ENCODE data around the gene DLST.
A peak's percentile ranks its signal among the peaks of the same experiment; 100 is the strongest.

Gene DLST

DNA sequence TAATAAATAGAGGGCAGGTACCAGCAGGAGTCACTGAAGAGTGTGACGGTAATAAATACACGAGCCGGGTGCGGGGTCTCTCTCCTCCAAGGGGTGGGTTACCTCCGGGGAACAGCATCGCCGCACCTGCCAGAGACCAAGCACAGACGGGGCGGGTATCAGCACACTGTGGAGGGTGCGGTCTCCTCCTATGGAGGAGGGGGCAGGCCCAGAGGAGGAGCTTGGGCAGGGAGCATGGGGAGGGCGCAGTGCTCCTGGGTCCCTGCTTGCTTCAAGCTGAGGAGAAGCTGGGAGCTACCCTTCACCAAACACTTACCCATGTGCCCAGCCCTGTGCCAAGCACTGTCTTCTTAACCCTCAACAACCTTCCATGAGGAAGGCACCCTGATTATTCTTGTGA is 60.9 kb downstream of the DLST start:
- H3K4me3 ChIP-seq (ENCODE audit: low read length), result no peak overlapping the region
- TF ChIP-seq, protein P1, sequence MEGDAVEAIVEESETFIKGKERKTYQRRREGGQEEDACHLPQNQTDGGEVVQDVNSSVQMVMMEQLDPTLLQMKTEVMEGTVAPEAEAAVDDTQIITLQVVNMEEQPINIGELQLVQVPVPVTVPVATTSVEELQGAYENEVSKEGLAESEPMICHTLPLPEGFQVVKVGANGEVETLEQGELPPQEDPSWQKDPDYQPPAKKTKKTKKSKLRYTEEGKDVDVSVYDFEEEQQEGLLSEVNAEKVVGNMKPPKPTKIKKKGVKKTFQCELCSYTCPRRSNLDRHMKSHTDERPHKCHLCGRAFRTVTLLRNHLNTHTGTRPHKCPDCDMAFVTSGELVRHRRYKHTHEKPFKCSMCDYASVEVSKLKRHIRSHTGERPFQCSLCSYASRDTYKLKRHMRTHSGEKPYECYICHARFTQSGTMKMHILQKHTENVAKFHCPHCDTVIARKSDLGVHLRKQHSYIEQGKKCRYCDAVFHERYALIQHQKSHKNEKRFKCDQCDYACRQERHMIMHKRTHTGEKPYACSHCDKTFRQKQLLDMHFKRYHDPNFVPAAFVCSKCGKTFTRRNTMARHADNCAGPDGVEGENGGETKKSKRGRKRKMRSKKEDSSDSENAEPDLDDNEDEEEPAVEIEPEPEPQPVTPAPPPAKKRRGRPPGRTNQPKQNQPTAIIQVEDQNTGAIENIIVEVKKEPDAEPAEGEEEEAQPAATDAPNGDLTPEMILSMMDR (IDR thresholded peaks at IDR 0.05; ENCODE audit: insufficient read depth, low read depth, low read length, missing control alignments), result no peak
- no peak for DNase-seq (ENCODE audit: low read depth)

DNA sequence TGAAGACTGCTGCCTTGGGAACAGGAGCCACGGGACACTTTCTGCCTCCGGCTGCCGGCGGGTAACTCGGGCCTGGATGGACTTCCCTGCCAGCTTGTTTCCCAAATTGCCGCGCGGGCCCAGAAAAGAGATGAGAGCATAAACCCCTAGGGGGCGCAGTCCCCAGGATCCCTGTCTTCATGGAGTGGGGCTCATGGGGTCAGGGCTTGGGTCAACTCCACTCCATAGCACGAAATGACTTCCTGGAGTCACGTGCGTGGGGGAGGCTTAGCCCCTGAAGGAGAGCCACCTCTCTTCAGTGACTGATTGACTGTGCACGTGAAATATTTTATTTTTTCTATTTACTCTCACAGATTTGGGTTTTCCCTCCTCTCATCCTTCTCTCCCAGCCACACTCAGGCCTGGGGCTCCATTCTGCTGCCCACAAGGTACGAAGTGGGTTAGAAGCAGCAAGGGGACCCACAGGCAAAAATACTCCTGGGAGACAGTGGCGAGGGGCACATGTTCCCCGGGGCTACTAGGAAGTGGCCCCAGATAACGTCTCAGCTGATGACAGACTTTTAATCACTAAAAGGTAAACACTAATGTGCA is 63.6 kb downstream of the DLST start:
- TF ChIP-seq, protein P1 (IDR thresholded peaks at IDR 0.05; ENCODE audit: insufficient read depth, low read depth, low read length, missing control alignments), result peak; percentile 58
- H3K4me3 ChIP-seq (ENCODE audit: low read length), result no peak overlapping the region
- DNase-seq (ENCODE audit: low read depth), result no peak

DNA sequence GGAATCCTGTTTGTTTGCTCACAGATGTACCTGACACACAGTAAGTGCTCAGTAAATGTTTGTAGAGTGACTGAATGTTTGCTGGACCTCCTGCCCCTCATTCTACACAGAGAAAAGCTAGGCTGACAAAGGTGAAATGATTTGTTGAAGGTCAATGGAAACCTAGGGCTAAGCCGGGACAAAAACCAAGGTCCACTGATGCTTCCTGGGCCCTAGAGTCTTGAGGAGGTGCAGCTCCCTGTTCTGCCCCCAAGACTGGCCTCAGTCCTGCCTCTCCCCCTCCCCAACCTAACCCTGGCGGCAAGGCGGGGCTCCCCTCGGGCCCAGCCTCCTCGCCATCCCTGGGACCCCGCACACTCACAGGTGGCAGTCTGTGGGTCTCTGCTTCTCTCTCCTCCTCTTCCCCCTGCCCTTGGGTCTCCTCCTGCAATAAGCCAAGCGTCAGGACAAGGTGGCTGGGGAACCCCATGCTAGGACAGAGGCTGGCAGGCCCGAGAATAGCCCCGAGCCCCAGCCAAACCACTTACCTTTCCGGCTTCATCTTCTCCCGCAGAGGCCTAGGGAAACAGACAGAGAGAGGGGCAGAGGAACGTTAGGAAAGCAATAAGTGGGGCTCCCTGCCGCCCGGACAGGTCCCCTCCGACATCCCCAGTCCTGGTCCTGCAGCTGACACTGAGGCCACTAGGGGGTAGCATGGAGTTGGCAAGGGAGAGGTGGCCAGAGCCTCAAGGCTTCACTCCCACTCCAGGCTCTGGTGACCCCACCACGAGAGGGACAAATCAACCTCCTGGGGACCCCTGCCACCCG is 64.3 kb downstream of the DLST start:
- no peak overlapping the region for H3K4me3 ChIP-seq (ENCODE audit: low read length)
- DNase-seq (ENCODE audit: low read depth), result peak; percentile 64
- TF ChIP-seq, protein P1 (IDR thresholded peaks at IDR 0.05; ENCODE audit: insufficient read depth, low read depth, low read length, missing control alignments), result peak; percentile 85

DNA sequence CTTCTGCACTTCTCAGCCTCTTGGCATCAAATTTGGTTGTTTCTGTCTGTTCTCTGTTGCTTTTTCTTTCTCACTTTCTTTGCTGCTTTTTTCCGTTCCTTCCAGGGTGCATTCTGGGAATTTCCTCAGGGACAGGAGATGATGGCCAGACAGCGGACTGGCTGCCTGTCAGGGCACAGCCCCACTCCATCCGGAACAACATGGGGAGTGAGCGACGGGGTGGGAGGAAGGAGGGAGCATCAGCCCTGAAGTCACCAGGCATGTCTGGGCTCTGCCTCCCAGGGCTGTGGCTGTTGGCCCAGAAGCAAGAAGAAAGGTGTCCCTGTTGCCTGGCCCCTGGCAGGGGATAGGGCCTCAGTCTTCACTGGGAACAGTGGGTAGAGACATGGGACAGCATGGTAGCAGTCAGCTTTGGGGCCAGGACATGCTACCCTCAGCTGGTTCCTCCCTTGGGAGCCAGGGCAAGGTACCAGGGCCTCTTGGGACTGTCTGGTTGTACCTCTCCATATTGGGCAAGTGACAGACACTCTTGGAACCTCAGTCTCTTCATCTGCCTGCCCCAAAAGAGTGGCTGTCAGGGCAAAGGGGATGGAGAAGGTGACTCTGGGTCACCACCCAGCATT is 65.1 kb downstream of the DLST start:
- no peak overlapping the region for H3K4me3 ChIP-seq (ENCODE audit: low read length)
- TF ChIP-seq, protein P1 (IDR thresholded peaks at IDR 0.05; ENCODE audit: insufficient read depth, low read depth, low read length, missing control alignments), result no peak
- DNase-seq (ENCODE audit: low read depth), result peak; percentile 66

DNA sequence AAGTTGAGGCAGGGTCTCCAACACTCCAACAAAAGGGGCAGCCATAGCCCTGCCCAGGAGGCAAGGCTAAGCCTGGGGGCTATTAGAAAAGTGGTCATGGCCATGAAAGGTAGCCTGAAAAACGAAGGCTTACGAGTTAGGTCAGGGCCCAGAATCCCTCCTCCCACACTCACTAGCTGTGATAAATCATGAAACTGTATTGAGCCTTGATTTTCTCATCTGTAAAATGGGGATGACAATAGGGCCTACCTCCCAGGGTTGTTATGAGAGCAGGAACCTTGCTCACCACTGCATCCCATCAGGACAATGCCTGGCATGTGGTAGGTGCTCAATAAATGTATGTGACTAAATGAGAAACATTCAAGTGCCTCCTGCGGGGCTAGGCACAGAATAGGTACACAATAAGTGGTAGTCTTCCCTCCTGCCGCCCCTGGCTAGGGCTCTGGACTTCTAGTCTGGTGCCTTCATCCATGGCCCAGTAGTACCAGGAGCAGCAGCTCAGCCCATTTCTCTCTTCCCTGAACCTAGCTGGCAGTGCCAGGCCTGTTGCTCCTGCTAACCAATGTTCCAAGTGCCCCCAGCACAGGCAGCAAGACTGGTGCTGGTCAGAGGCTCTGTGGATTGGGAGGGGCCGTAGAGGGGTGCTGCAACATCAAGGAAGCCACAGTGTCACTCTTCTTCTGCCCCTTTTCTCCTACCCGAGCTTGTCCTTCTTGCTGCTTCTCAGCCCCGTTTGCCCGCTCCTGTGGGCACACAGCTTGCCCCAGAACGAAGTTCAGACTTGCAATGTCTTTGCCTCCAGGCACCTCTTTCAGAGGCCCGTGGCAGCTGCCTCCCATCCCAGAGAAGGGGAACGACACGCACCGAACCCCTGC is 65.9 kb downstream of the DLST start:
- no peak for DNase-seq (ENCODE audit: low read depth)
- TF ChIP-seq, protein P1 (IDR thresholded peaks at IDR 0.05; ENCODE audit: insufficient read depth, low read depth, low read length, missing control alignments), result no peak
- H3K4me3 ChIP-seq (ENCODE audit: low read length), result no peak overlapping the region
